GM21786 (cell line): ENCODE results near the gene C16orf87.
A peak's percentile ranks its signal among the peaks of the same experiment; 100 is the strongest.

Source experiments
- ATAC-seq: cut with Tn5 transposase; IDR thresholded peaks from one replicate; pipeline ENCODE4 v1.9.1; 2021; ENCODE audit not compliant: unreplicated experiment

C16orf87 gene

DNA sequence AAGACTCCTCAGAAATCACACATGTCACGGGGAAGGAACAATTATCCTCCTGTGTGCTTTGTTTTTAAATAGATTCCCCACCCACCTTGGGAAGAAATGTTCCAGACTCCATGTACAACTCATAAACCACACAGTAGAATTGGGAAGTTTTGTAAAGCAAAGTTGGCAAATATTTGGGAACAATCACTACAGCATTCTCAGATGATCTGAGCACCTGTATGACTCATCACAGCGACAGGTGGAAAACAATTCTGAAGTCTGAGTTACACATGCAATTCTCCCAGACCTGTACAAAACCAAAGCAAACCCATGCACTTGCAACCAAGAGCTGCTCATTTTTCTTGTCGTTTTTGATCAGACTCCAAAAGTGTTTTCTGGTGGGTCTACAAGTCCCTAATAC lies 68.4 kb downstream of the C16orf87 start:
- no peak for ATAC-seq

DNA sequence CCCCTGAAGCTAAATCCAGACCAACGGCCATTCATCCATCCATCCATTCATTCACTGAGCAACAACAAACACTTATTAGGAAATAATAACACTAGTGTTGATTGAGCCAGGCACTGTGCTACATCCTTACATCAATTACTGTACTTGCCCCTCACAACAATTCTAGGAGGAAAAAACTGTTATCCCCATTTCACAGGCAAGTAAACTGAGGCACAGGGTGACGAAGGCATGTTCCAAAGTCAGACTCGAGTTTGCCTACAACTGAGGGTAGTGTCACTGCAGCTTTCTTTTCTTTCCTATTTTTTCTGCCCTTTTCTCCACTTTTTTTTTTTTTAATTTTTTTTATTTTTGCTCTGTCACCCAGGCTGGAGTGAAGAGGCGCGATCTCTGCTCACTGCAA lies 71.7 kb downstream of the C16orf87 start:
- ATAC-seq = no peak

DNA sequence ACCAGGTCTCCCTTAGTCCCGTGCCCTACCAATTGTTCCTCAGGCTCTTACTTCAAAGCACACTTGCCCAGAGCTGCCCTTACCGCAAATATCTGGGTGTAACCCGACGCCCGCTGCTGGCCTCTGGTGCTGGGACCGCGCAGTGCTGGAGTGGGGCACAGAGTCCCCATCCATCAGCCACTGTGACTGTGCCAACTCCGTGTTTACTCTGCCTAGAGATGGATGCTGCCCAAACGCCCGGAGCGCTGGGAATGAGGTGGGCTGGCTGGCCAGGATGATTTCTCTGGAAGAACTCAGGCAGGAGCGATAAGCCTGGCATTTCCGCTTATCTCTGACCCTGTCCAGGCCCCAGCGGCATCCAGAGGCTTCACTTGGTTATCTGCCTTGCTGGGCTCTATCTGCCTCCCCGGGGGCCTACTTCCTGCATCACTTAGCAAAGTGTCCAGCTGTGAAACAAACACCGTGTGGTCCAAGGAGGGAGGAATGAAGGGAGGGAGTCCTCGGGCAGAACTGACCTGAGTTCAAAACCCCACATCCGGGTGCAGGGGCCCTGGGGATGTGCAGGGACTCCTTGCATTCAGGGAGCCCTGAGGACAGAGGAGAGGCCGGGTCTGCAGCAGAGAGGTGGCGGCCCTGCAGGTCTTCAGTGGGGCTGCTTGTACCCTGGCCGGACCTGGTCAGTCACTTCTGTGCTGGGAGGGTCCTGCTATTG lies 73.5 kb downstream of the C16orf87 start:
- no peak for ATAC-seq

DNA sequence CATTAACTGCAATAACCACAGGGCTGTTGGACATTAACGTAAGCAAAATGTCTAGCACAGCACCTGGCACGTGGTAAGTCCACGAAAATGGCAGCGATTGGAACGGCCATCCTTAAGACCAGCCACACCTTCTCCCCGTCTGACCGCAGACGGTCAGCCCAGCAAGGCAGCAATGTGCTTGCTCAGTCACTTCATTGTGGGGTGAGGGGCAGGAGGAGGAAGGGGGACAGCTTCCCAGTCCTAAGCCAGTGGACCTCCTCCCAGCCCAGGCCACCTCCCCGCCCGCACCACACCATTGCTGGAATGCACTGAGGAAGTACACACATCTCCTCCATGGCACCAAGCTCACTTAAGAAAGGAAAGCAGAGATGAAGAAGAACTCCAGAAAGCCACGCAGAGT lies 74.2 kb downstream of the C16orf87 start:
- ATAC-seq = no peak

DNA sequence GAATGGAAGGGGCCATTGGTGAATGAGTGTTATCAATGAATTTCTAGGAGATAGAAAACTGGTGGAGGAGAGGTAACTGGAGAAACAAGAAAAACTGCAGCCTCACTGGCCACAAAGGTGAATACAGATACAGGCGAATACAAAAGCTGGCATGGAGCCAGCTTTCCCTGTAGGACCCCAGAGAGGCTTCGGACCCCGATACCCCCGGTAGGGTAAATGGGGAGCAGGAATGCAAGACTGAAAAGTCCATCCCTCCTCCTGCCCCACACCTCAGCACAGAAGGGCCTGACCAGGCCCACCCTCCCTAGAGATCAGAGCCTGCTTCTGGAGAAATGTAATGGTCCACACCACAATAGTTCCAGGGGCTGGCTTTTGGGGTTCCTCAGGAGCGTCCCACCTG lies 78.0 kb downstream of the C16orf87 start:
- ATAC-seq = no peak

DNA sequence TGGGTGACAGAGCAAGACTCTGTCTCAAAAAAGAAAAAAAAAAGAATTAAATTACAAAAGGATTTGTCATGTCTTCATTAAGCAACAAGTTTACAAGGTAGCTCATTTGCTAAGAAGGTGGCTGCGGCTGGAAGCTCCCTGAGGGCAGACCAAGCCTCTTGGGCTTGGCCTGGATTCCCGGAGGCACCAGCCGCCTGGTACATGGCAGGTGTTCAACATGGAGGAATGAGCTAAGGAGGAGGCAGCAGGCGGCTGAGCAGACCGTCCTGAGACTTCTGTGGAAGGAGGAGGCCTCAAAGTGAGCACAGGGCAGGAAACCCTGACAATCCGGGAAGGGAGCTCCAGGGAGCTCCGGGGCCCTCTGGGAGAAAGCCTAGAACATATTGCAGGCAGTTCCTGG lies 79.6 kb downstream of the C16orf87 start:
- no peak for ATAC-seq

DNA sequence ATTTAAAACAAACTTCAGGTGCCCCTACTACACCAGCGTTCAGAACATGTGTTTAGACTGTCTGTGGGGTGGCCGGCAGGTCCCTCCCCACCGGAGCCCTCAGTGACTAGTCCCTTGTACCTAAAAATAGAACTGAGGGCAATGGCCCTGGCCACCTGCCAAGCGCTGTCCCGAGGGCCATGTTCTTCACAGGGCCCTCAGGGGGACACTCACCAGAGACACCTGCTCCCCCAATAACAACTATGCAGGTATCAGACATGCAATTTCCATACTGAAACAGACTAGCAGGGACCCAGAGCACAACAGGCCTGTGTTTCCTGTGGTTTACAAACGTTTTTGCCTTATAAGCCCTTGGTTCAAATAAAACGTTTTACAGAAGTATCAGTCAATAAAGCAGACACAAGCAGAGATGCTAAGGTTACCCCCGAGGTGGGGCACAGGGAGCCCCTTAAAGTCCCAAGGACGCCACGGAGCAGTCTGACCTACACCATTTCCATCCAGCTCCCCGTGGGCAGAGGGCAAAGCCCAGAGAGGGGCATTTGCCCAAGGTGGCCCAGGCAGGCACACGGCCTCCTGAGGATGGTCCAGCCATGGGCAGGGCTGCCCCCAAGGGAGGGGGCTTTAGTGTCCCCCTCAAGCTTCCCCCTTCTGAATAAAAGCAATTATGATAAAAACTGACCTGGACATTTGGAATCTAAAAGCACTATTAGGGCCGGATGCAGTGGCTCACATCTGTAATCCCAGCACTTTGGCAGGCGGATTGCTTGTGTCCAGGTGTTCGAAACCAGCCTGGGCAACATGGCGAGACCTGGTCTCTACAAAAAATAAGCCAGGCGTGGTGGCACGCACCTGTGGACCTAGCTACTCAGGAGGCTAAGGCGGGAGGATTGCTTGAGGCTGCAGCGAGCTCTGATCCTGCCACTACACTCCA lies 81.9 kb downstream of the C16orf87 start:
- peak; percentile 71 for ATAC-seq

DNA sequence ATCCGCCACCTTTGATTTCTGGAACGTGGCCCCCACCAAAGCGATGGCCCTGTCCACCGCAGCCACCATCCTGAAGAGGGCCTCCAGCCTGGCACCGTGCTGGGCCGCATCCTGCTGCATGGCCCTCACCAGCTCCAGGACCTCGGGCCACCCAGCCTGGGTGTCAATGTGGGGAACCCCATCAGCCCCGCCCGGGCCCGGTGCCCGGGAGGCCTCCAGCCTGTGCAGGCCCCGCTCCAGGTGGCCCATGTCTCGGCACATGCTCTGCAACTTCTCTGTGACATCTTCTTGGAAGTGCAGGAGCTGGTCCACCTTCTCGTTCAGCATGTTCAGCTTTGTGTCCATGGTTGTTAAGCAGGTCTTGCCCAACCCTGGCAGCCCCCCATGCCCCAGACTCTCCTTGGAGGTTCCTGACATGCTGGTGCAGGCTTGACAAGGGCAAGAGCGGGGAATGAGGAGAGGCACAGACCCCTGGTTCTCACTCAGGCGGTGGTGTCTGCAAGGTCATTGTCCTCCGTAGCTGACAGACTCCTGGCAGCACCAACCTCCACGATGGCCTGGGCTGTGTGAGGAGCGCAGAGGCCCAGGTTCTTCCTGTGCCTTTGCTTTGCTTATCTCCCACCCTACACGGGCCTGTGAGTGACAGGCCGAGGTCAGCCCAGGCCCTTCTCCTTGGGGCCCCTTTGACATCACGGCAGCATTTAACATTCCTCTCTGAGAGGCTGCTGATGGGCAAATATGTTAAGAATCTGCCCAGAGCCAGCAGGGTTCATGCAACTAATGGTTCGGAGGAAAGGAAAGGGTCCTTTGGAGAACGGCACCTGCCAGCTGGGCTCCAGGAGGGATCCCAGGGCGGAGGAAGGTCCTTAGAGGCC lies 83.0 kb downstream of the C16orf87 start, which contains the start of gene MYLK3:
Gene MYLK3, minus strand, starts transcription at position 568 of the 875 bp plus-strand sequence. Its CDS starts 151 bp downstream, at position 417.
- ATAC-seq = no peak

DNA sequence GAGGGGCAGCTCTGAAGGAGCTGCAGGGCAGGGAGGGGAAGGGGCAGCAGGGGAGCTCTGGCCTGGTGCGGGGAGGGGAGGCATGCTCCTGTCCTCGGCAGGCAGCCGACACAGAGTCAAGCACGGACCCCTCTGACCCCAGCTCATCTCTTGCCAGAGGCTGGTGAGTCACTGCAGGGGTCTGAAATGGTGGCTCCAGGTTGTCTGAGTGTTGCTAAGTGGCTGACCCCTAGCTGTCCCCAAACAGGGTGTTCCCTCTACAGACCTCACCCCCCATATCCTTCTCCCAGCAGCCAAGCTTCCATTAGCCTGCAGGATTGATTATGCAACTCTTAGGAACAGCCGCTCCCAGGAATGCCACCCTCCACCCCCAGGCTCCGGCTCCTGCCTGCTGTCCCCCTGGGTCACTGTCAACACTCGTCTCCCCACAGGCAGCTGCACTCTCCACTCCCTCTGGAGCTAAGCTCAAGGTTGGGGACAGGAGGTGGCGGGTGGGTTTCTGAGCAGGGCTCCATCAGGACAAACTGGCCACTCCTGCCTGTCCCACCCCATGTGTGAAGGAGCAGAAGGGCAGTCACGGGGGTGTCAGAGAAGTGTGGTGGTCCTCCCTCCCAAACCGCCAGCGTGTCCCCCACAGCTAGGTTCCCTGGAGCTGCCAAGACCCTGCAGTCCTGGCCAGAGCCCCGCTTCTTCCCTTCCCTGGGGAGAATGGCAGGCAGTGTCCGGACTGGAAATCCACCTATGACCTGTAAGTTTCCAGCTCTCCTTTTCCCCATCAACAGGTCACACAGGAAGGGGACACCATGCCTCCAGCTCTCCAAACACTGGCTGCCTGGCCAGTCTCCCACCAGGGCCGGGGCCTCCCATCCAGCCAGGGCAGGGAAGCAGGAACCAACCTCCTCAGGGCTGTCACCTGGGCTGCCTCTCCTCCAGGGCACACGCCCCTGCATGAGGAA lies 83.9 kb downstream of the C16orf87 start:
- no peak for ATAC-seq
